Right cardiac atrium (tissue), 5 donors: Measurements from ENCODE around the gene SH3RF2. TPM values are rescaled to one million over a fixed set of nuclear protein-coding genes. Genes with fewer than 3 reads are reported as not detected.

ENCODE experiments used
- ATAC-seq, 2 donors: fragments of 200-7000 bp; cut with Tn5 transposase; one replicate each; pipeline versions ENCODE4 v1.8.0 to v1.9.1; 2020; ENCODE audit warnings: moderate library complexity in 2 of 2, mild to moderate bottlenecking in 1 of 2
- DNase-seq, 3 donors: peaks; one replicate each; pipeline ENCODE4 v3.0.0-alpha.2; 2020
- H3K27ac ChIP-seq: one replicate; pipeline ENCODE4 v1.5.1; 2013; ENCODE audit warnings: mild to moderate bottlenecking, low read length, control low read depth, moderate library complexity
- H3K27me3 ChIP-seq: one replicate; pipeline ENCODE4 v1.6.1; 2013; ENCODE audit not compliant: control insufficient read depth, insufficient read depth
- H3K4me1 ChIP-seq: one replicate; pipeline ENCODE4 v1.6.1; 2013; ENCODE audit warnings: low read length; ENCODE audit not compliant: control insufficient read depth, insufficient read depth
- H3K4me3 ChIP-seq: one replicate; pipeline ENCODE4 v1.5.1; 2013; ENCODE audit warnings: low read length, control low read depth
- H3K9me3 ChIP-seq: one replicate; pipeline ENCODE4 v1.6.1; 2013; ENCODE audit warnings: low read length; ENCODE audit not compliant: control insufficient read depth
- WGBS: extraction: QIAGEN DNeasy Blood & Tissue Kit; methylation state at CpG from one replicate; pipeline ENCODE4 v1.1.7; 2013; 5-methylcytosine and 5-hydroxymethylcytosine counted together
- intact Hi-C, 4 donors: fragments of 100-400 bp; cut with DNase I; formaldehyde crosslinking; loops; one replicate each; pipeline versions ENCODE4 v1.11.0 to v1.14.0; 2022 to 2023
- polyA plus RNA-seq: library from polyadenylated mRNA; stranded (reverse); fragments of 200-250 nt; gene quantifications from one replicate; pipeline ENCODE4 v1.2.3, GENCODE V29; 2013
- total RNA-seq, 4 donors: library from RNA; stranded (reverse); fragmentation: NEBNext Ultra II Directional; extraction: Animal tissue kit (Norgen Biotek cat#: 25700); gene quantifications; one replicate each; pipeline ENCODE4 v1.2.1, GENCODE V29; 2021
- donor health status: healthy with polysubstance abuse.
- donor health status: DM: no; HTN: yes; CAD: no.
- donor health status: DM: no; HTN: no; CAD: no.
- donor health status: DM: no; HTN: yes; CAD: no; lungs with severe emphysema.
- donor health status: DM: yes; HTN: yes; CAD: no.

SH3RF2 gene
- total and polyA plus RNA-seq, 5 donors: 84.0 to 354 (median 151) TPM

DNA sequence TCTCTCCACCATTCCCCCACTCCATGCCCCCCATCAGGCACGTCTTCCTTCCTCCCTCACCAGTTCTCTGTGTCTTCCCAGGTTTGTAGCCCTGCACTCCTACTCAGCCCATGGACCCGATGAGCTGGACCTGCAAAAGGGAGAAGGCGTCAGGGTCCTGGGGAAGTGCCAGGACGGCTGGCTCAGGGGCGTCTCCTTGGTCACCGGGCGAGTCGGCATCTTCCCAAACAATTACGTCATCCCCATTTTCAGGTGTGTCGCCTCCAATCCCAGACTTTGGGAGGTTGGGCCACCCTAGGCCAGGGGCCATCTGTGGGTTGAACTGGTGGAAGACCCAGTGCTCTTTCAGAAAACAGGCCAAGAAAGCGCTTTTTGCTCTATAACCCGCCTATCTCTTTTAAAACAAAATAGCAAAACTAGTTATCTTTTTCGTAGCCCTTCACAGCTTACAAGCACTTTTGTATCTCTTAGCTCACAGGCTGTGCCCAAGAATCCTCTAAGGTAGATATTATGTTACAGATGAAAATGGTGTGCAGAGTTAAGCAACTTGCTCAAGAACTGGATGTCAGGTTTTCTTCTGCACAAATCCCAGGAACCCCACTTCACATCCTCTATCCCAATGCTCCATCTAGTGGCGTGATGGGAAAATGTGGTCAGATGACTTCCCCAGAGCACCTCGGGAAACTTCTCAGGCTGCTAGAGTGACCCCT lies 112.8 kb downstream of the SH3RF2 start:
- no peaks in the 10 kb centered on the region for H3K27me3 ChIP-seq
- intact Hi-C loops: loop anchor here in 2 of 4 donors (5.0 to 10.0 kb wide), 2 partner anchors 214 to 1842 kb away; partner anchors contain the start of gene PRELID2 (in 2 of the 2)
- WGBS: 70% methylated on average over 15 of the region's 15 CpGs
- no peaks in the 10 kb centered on the region for H3K4me1 ChIP-seq
- no peak overlapping the region for H3K27ac ChIP-seq
- no peak for DNase-seq
- no peak overlapping the region for H3K4me3 ChIP-seq
- H3K9me3 ChIP-seq: no peaks in the 10 kb centered on the region
- peak; percentile 42 to 73 for ATAC-seq

- H3K9me3 ChIP-seq: no peaks in the 10 kb centered on the region
- intact Hi-C loops: loop anchor here in 2 of 4 donors (5.0 to 10.0 kb wide), 4 partner anchors 65 to 1842 kb away; partner anchors contain the start of gene PRELID2 (in 2 of the 2)
- no peak for ATAC-seq
- DNase-seq: no peak
- 47% methylated on average over 3 of the region's 3 CpGs for WGBS
- H3K27ac ChIP-seq: no peak overlapping the region
- no peaks in the 10 kb centered on the region for H3K4me1 ChIP-seq
- no peaks in the 10 kb centered on the region for H3K27me3 ChIP-seq
- no peak overlapping the region for H3K4me3 ChIP-seq
These were observed 113.3 kb downstream of the SH3RF2 start for GRCh38 chr5:146049704-146050026.

DNA sequence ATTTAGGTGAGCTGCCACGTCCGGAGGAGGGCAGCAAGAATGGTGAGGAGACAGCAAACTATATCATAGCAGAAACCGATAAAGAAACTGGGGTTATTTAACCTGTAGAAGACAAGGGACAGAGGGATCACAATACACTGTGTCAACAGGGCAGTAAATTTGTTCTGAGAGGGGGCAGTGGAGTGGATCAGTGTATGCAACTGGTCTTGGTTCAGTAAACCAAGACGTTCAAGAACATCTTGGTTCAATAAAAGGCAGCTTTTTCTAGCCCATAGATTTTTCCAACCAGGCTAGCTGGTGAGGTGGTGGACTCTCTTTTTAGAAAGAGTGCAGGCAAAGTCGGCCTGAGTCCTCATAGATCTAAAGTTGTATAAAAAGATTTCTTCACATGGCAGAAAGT lies 113.7 kb downstream of the SH3RF2 start:
- H3K9me3 ChIP-seq: no peaks in the 10 kb centered on the region
- H3K4me3 ChIP-seq: no peak overlapping the region
- ATAC-seq (no peak), DNase-seq (no peak)
- 73% methylated on average over 5 of the region's 5 CpGs for WGBS
- intact Hi-C loops: loop anchor here in 2 of 4 donors (10.0 kb wide), 2 partner anchors 65 to 365 kb away; no protein-coding TSS in a partner anchor
- H3K4me1 ChIP-seq: no peaks in the 10 kb centered on the region
- no peaks in the 10 kb centered on the region for H3K27me3 ChIP-seq
- H3K27ac ChIP-seq: no peak overlapping the region

DNA sequence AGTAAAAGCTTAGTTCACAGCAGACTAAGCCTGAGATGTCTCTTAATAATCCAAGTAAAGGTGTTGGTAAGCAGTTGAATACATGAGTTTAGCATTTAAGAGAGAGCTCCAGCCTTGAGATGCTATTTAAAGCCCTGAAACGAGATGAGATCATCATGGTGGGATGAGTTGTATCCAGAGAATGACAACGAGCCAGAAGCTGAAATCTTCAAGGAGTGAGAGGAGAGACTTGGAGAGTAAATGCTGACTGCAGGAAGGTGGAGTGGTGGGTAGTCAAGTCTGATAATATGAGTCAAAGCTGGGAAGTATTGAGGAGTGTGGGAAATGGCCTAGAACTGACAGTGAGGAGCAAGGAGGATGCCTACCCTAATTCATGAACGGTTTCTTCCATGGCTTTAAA lies 115.3 kb downstream of the SH3RF2 start:
- intact Hi-C loops: loop anchor here in 2 of 4 donors (10.0 kb wide), 2 partner anchors 63 to 367 kb away; no protein-coding TSS in a partner anchor
- H3K27ac ChIP-seq: no peak overlapping the region
- ATAC-seq (no peak), DNase-seq (no peak)
- no peak overlapping the region for H3K4me3 ChIP-seq
- no peaks in the 10 kb centered on the region for H3K4me1 ChIP-seq
- WGBS: 47% methylated on average over 3 of the region's 3 CpGs
- no peaks in the 10 kb centered on the region for H3K9me3 ChIP-seq
- H3K27me3 ChIP-seq: no peaks in the 10 kb centered on the region

DNA sequence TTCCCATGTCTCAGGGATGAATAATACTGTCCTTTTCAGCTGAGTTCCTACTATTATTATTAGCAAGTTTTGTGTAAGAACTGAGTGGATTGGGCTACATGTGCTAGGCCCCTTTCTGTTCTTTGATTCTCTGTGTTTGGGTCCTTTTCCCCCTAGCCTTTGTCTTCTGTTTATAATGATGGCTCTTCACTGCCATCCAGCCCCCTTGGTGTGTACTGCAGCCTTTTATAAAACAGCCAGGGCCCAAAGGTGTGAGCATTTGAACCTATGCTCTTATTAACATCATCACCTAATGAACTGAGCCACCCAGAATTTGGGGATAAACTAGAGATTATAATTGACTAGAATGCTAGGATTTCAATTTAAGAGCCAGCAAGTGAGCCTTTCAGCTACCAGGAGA lies 116.4 kb downstream of the SH3RF2 start:
- intact Hi-C loops: loop anchor here in 2 of 4 donors (10.0 kb wide), 2 partner anchors 62 to 368 kb away; no protein-coding TSS in a partner anchor
- no peak overlapping the region for H3K27ac ChIP-seq

GRCh38 chr5:146055432-146055831 lies 119.1 kb downstream of the SH3RF2 start:
- Histone ChIP-seq H3K4me3 (no peak overlapping the region), H3K4me1 (no peaks in the 10 kb centered on the region), H3K27me3 (no peaks in the 10 kb centered on the region), H3K9me3 (no peaks in the 10 kb centered on the region), H3K27ac (no peak overlapping the region)
- WGBS: 77% methylated on average over 2 of the region's 2 CpGs
- ATAC-seq: no peak
- intact Hi-C loops: loop anchor here in 2 of 4 donors (10.0 kb wide), 2 partner anchors 59 to 371 kb away; no protein-coding TSS in a partner anchor
- DNase-seq: no peak

More for the DNA sequence above, 116.4 kb downstream of the SH3RF2 start:
- H3K9me3 ChIP-seq: no peaks in the 10 kb centered on the region
- no peak overlapping the region for H3K4me3 ChIP-seq
- DNase-seq (no peak), ATAC-seq (no peak)
- H3K4me1 ChIP-seq: no peaks in the 10 kb centered on the region
- no peaks in the 10 kb centered on the region for H3K27me3 ChIP-seq

DNA sequence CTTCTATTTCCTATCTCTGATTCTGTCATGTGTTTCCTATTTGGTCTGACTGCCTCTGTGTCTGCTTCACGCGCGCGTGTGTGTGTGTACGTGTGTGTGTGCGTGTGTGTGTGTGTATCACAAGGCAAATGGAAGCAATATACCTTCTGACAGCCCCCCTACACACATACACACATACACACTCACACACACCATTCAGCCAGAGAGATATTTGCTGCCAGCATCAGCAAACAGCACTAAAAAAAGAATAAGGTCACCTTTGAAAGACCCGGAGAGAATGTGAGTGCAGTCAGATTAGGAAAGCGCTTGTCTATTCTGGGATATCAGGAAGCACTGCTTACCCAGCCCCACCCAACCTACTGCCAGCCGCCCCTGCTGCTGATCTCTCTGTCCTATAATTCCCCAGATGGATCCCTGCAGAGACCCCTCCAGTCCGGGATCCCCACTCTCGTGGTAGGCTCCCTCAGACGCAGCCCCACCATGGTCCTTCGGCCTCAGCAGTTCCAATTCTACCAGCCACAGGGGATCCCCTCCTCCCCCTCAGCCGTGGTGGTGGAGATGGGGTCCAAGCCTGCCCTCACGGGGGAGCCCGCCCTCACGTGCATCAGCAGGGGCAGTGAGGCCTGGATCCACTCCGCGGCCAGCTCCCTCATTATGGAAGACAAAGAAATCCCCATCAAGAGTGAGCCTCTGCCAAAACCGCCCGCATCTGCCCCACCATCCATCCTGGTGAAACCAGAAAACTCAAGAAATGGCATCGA lies 123.3 kb downstream of the SH3RF2 start:
- Histone ChIP-seq H3K27ac (peak overlapping the region; percentile 95), H3K4me3 (peak overlapping the region; percentile 13), H3K4me1 (no peaks in the 10 kb centered on the region), H3K9me3 (no peaks in the 10 kb centered on the region), H3K27me3 (no peaks in the 10 kb centered on the region)
- 51% methylated on average over 22 of the region's 22 CpGs for WGBS
- intact Hi-C loops: loop anchor here in 2 of 4 donors (10.0 kb wide), 2 partner anchors 55 to 375 kb away; no protein-coding TSS in a partner anchor
- ATAC-seq (peak; percentile 86 to 87), DNase-seq (peak; percentile 43 to 83 (median 81))

- Histone ChIP-seq H3K4me3 (peak overlapping the region; percentile 13), H3K27me3 (no peaks in the 10 kb centered on the region), H3K9me3 (no peaks in the 10 kb centered on the region), H3K27ac (peak overlapping the region; percentile 59), H3K4me1 (no peaks in the 10 kb centered on the region)
- intact Hi-C loops: no loop called here
- DNase-seq (no peak), ATAC-seq (no peak)
- 79% methylated on average over 5 of the region's 5 CpGs for WGBS
These were observed 123.8 kb downstream of the SH3RF2 start for GRCh38 chr5:146060221-146060585.

GRCh38 chr5:146066968-146067367 lies 130.6 kb downstream of the SH3RF2 start:
- no peak for ATAC-seq
- DNase-seq: no peak
- no peak overlapping the region for H3K4me3 ChIP-seq
- 93% methylated on average over 8 of the region's 8 CpGs for WGBS
- H3K4me1 ChIP-seq: peaks cover 6% of the 10 kb centered on the region
- H3K27me3 ChIP-seq: no peaks in the 10 kb centered on the region
- intact Hi-C loops: no loop called here
- H3K9me3 ChIP-seq: no peaks in the 10 kb centered on the region
- peak overlapping the region; percentile 76 for H3K27ac ChIP-seq

DNA sequence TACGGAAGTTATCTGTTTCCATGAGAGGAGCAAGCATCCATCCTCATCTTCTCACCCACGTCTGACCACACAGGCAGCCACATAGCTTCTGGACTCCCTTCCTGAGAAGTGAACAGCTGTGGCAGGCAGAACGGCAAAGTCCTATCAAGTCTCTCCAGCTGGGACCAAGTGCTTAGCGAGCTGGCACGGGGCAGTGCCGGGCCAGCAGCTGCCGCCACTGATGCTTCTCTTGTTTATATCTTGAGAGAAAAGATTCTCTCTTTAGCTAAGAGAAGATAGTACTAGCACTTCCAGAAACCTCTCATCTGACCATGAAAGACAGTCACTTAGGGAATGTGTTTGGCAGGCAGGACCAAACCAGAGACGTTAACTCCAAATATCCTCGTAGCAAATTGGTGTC lies 131.8 kb downstream of the SH3RF2 start:
- peak overlapping the region; percentile 76 for H3K27ac ChIP-seq
- intact Hi-C loops: no loop called here
- 48% methylated on average over 9 of the region's 9 CpGs for WGBS
- ATAC-seq: peak; percentile 37 to 53
- no peaks in the 10 kb centered on the region for H3K9me3 ChIP-seq
- peaks cover 6% of the 10 kb centered on the region for H3K4me1 ChIP-seq
- no peaks in the 10 kb centered on the region for H3K27me3 ChIP-seq
- DNase-seq: peak in 1 of 3 donors; percentile 69
- no peak overlapping the region for H3K4me3 ChIP-seq
